ENCODE data around the gene CASTOR1. TPM values are rescaled to one million over a fixed set of nuclear protein-coding genes. Genes with fewer than 3 reads are reported as not detected.
A peak's percentile ranks its signal among the peaks of the same experiment; 100 is the strongest.

The CASTOR1 gene
- total RNA-seq, 1 donor = 5.8 TPM

GRCh38 chr22:30238136-30238535 is 51.2 kb downstream of the CASTOR1 start:
- Histone ChIP-seq H3K4me1 (ENCODE audit: insufficient read depth, low read length) (peaks cover 47% of the 10 kb centered on the region), H4K20me1 (ENCODE audit: insufficient read depth, low read length) (peaks cover 8% of the 10 kb centered on the region), H2AFZ (ENCODE audit: low read length) (no peak overlapping the region), H3K27ac (ENCODE audit: low read depth, low read length) (peak overlapping the region; percentile 93), H3K4me2 (ENCODE audit: insufficient read depth, low read length) (no peak overlapping the region), H3K36me3 (ENCODE audit: insufficient read depth, low read length) (peaks cover 22% of the 10 kb centered on the region), H3K27me3 (ENCODE audit: insufficient read depth, low read length) (no peaks in the 10 kb centered on the region), H3K9me3 (ENCODE audit: low read depth, low read length) (no peaks in the 10 kb centered on the region), H3K79me2 (ENCODE audit: insufficient read depth, low read length) (peaks cover 7% of the 10 kb centered on the region), H3K4me3 (ENCODE audit: insufficient read depth, low read length) (no peak overlapping the region)
- TF ChIP-seq, protein P1, sequence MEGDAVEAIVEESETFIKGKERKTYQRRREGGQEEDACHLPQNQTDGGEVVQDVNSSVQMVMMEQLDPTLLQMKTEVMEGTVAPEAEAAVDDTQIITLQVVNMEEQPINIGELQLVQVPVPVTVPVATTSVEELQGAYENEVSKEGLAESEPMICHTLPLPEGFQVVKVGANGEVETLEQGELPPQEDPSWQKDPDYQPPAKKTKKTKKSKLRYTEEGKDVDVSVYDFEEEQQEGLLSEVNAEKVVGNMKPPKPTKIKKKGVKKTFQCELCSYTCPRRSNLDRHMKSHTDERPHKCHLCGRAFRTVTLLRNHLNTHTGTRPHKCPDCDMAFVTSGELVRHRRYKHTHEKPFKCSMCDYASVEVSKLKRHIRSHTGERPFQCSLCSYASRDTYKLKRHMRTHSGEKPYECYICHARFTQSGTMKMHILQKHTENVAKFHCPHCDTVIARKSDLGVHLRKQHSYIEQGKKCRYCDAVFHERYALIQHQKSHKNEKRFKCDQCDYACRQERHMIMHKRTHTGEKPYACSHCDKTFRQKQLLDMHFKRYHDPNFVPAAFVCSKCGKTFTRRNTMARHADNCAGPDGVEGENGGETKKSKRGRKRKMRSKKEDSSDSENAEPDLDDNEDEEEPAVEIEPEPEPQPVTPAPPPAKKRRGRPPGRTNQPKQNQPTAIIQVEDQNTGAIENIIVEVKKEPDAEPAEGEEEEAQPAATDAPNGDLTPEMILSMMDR (IDR thresholded peaks at IDR 0.05; ENCODE audit: extremely low read depth, low read depth, low read length) = no peak
- peak; percentile 86 for DNase-seq (ENCODE audit: insufficient read length, low spot score, missing footprints)

DNA sequence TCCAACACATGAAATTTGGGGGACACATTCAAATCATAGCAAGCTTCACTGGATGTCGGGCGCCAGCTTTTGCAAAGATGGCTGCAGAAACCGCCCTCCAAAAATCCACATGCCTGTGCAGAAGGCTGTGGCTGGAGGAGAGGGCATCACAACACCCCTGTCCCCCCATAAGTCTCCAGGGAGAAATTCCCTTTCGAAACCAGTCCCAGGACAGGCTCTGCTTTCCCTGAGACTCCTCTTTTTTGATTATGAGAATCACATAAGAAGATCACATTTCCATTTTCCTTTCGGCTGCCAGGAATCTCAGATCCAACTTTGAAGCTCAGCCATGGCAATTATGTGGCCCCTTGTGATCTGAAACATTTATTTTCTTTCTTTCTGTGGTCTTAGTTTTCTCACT is 52.4 kb downstream of the CASTOR1 start:
- no peak overlapping the region for H2AFZ ChIP-seq (ENCODE audit: low read length)
- peaks cover 9% of the 10 kb centered on the region for H3K36me3 ChIP-seq (ENCODE audit: insufficient read depth, low read length)
- H3K9me3 ChIP-seq (ENCODE audit: low read depth, low read length) = no peaks in the 10 kb centered on the region
- H3K79me2 ChIP-seq (ENCODE audit: insufficient read depth, low read length) = no peaks in the 10 kb centered on the region
- DNase-seq (ENCODE audit: insufficient read length, low spot score, missing footprints) = peak; percentile 66
- peaks cover 43% of the 10 kb centered on the region for H3K4me1 ChIP-seq (ENCODE audit: insufficient read depth, low read length)
- no peaks in the 10 kb centered on the region for H3K27me3 ChIP-seq (ENCODE audit: insufficient read depth, low read length)
- no peaks in the 10 kb centered on the region for H4K20me1 ChIP-seq (ENCODE audit: insufficient read depth, low read length)
- H3K27ac ChIP-seq (ENCODE audit: low read depth, low read length) = peak overlapping the region; percentile 93
- H3K4me3 ChIP-seq (ENCODE audit: insufficient read depth, low read length) = no peak overlapping the region
- H3K4me2 ChIP-seq (ENCODE audit: insufficient read depth, low read length) = no peak overlapping the region
- TF ChIP-seq, protein P1 (IDR thresholded peaks at IDR 0.05; ENCODE audit: extremely low read depth, low read depth, low read length) = no peak

DNA sequence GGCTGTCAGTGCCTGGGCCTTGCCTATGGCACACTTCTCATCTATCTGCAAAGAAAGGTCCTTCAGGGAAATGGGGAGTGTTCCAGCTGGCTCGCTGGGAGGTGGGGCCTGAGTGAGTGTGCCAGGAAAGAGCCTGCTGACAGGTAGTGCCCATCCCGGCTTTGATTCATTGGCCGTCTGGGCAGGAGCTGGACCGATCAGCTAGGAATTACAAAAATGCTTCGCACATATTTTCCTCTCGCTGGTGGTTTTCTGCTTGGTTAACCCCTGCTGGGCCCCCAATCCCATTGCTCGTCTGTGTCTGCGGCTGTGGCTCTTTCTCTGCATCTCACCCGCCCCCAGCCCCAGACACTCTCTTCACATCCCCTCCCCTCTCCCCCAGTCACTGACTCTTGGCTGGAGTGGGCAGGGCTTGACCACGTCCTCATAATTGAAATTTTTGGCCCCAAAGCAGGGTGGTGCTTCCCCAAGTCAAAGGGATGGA is 53.6 kb downstream of the CASTOR1 start:
- Histone ChIP-seq H2AFZ (ENCODE audit: low read length) (peak overlapping the region; percentile 32), H3K4me1 (ENCODE audit: insufficient read depth, low read length) (peaks cover 35% of the 10 kb centered on the region), H3K79me2 (ENCODE audit: insufficient read depth, low read length) (no peaks in the 10 kb centered on the region), H3K27ac (ENCODE audit: low read depth, low read length) (peak overlapping the region; percentile 93), H3K4me3 (ENCODE audit: insufficient read depth, low read length) (no peak overlapping the region), H3K36me3 (ENCODE audit: insufficient read depth, low read length) (peaks cover 4% of the 10 kb centered on the region), H3K9me3 (ENCODE audit: low read depth, low read length) (no peaks in the 10 kb centered on the region), H3K27me3 (ENCODE audit: insufficient read depth, low read length) (no peaks in the 10 kb centered on the region), H3K4me2 (ENCODE audit: insufficient read depth, low read length) (peak overlapping the region; percentile 42), H4K20me1 (ENCODE audit: insufficient read depth, low read length) (no peaks in the 10 kb centered on the region)
- DNase-seq (ENCODE audit: insufficient read length, low spot score, missing footprints) = peak; percentile 93
- TF ChIP-seq, protein P1 (IDR thresholded peaks at IDR 0.05; ENCODE audit: extremely low read depth, low read depth, low read length) = no peak

Other genes starting within 250 kb of the CASTOR1 start
- under 0.01 TPM in 2 replicates for gene HORMAD2, start 209.0 kb downstream of the CASTOR1 start, total RNA-seq
- 3.2 and 3.3 TPM in 2 replicates for gene LIF, start 42.7 kb downstream of the CASTOR1 start, total RNA-seq
- not detected in 2 replicates for gene OSM, start 22.7 kb downstream of the CASTOR1 start, total RNA-seq
- gene TBC1D10A, start 37.4 kb upstream of the CASTOR1 start, total RNA-seq = 30.6 and 32.9 TPM in 2 replicates
- gene SF3A1, start 67.4 kb upstream of the CASTOR1 start, total RNA-seq = 21.7 and 30.6 TPM in 2 replicates
- gene CCDC157, start 67.5 kb upstream of the CASTOR1 start, total RNA-seq = 2.9 TPM in 2 replicates
- gene RNF215, start 97.9 kb upstream of the CASTOR1 start, total RNA-seq = 20.6 and 23.6 TPM in 2 replicates
- gene SEC14L2, start 107.5 kb upstream of the CASTOR1 start, total RNA-seq = 16.6 and 19.2 TPM in 2 replicates
- 5.3 and 6.9 TPM in 2 replicates for gene MTFP1, start 136.3 kb upstream of the CASTOR1 start, total RNA-seq
- not detected in 2 replicates for gene SEC14L3, start 182.5 kb upstream of the CASTOR1 start, total RNA-seq
- gene SEC14L4, start 216.2 kb upstream of the CASTOR1 start, total RNA-seq = under 0.01 TPM in 2 replicates